Breast epithelium (tissue), 4 donors: ENCODE results near the gene AGBL1. TPM values are rescaled to one million over a fixed set of nuclear protein-coding genes. Genes with fewer than 3 reads are reported as not detected.

Experiments used
- DNase-seq, 2 donors: peaks; one replicate each; pipeline ENCODE4 v3.0.0-alpha.2; 2019; ENCODE audit warnings: low spot score in 2 of 2
- H3K27ac ChIP-seq, 2 donors: fragments of 200-600 bp; sonication (generic) in 1 of 2; one replicate each; pipeline ENCODE4 v1.5.1; 2016 to 2019; ENCODE audit warnings: mild to moderate bottlenecking in 1 of 2
- H3K27me3 ChIP-seq, 2 donors: fragments of 200-600 bp; sonication (generic) in 1 of 2; one replicate each; pipeline versions ENCODE4 v1.5.1 to v1.6.0; 2017 to 2019; ENCODE audit warnings: control low read depth in 1 of 2, mild to moderate bottlenecking in 1 of 2
- H3K36me3 ChIP-seq: fragments of 200-600 bp; one replicate; pipeline ENCODE4 v1.5.1; 2019
- H3K4me1 ChIP-seq, 2 donors: fragments of 200-600 bp; sonication (generic); one replicate each; pipeline ENCODE4 v1.5.1; 2016 to 2019; ENCODE audit warnings: control low read depth in 1 of 2
- H3K4me3 ChIP-seq, 3 donors: fragments of 200-600 bp; sonication (generic); 1 replicate in 2 of 3; 2 replicates in 1 of 3; pipeline ENCODE4 v1.5.1; 2016 to 2019; ENCODE audit warnings: mild to moderate bottlenecking in 3 of 3, moderate library complexity in 2 of 3
- H3K9me3 ChIP-seq, 2 donors: fragments of 200-600 bp; sonication (generic) in 1 of 2; one replicate each; pipeline ENCODE4 v1.5.1; 2016 to 2019; ENCODE audit warnings: control low read depth in 1 of 2
- POLR2A ChIP-seq: fragments of 450-650 bp; IDR thresholded peaks from one replicate; pipeline ENCODE4 v1.6.1; 2016; ENCODE audit warnings: antibody characterized with exemption, mild to moderate bottlenecking, moderate library complexity
- POLR2AphosphoS5 ChIP-seq, 3 donors: sonication (generic); formaldehyde crosslinking; IDR thresholded peaks; one replicate each; pipeline ENCODE4 v1.6.1; 2017; ENCODE audit warnings: antibody characterized with exemption in 3 of 3
- intact Hi-C: fragments of 100-400 bp; cut with DNase I; formaldehyde crosslinking; loops from one replicate; pipeline ENCODE4 v1.15.1; 2023; ENCODE audit warnings: low total_unique reads
- total RNA-seq, 3 donors: library from RNA; depleted of rRNA; stranded (reverse); fragments of >200 nt; gene quantifications; one replicate each; pipeline ENCODE4 v1.1.0, GENCODE V29; 2016
- TF ChIP-seq, protein P1 (sequence below), 3 donors: fragments of 450-650 bp; IDR thresholded peaks; one replicate each; pipeline ENCODE4 v1.5.1; 2016 to 2017; ENCODE audit warnings: antibody characterized with exemption in 3 of 3, mild to moderate bottlenecking in 3 of 3, moderate library complexity in 3 of 3

AGBL1 gene
- total RNA-seq, 3 donors from 2014 or later: not detected

DNA sequence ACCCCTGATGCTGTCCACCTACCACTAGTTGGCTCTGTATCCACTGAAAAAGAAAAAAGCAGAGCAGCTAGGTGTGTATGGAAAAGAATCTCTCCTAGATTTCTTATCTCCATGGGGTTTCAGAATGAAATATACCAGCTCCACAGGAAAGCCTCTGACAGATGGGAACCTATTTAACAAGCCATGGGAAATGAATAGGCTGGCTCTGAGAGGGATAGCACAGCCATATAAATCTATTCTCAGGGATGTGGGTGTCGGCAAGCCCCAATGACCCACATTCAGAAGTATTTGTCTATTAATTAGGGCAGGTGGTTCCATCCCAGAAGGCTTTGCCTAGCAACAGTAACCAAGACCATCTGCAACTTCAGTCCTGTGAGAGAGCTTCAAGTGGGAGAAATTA is 694.1 kb downstream of the AGBL1 start:
- TF ChIP-seq POLR2AphosphoS5 (IDR thresholded peaks at IDR 0.05) (no peak), POLR2A (no peak)
- TF ChIP-seq, protein P1, sequence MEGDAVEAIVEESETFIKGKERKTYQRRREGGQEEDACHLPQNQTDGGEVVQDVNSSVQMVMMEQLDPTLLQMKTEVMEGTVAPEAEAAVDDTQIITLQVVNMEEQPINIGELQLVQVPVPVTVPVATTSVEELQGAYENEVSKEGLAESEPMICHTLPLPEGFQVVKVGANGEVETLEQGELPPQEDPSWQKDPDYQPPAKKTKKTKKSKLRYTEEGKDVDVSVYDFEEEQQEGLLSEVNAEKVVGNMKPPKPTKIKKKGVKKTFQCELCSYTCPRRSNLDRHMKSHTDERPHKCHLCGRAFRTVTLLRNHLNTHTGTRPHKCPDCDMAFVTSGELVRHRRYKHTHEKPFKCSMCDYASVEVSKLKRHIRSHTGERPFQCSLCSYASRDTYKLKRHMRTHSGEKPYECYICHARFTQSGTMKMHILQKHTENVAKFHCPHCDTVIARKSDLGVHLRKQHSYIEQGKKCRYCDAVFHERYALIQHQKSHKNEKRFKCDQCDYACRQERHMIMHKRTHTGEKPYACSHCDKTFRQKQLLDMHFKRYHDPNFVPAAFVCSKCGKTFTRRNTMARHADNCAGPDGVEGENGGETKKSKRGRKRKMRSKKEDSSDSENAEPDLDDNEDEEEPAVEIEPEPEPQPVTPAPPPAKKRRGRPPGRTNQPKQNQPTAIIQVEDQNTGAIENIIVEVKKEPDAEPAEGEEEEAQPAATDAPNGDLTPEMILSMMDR (IDR thresholded peaks at IDR 0.05): no peak
- no peaks in the 10 kb centered on the region for H3K36me3 ChIP-seq
- no peaks in the 10 kb centered on the region for H3K27me3 ChIP-seq
- no peak for DNase-seq
- no peak overlapping the region for H3K4me3 ChIP-seq
- H3K27ac ChIP-seq: no peak overlapping the region
- H3K4me1 ChIP-seq: no peaks in the 10 kb centered on the region
- intact Hi-C loops: loop anchor here (5.0 kb wide), 1 partner anchor 1399 kb away; no protein-coding TSS in a partner anchor
- H3K9me3 ChIP-seq: no peaks in the 10 kb centered on the region

DNA sequence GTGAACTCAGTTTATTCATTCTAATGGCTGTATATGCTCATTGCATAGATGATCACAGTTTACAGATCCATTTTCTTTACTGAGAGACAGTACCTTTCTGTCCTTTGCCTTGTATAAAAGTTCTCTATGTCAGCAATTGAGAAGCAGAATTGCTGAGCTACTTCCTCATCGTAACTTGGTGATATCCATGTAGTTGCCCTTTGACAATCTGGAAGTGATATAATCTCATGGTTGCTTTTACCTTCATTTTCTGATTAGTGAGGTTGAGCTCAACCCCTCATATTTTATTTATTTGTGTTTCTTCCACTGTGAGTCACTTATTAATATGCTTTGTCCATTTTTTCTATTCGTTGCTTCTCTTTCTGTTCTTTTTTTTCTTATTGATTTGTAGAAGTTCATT is 696.5 kb downstream of the AGBL1 start:
- no peaks in the 10 kb centered on the region for H3K4me1 ChIP-seq
- intact Hi-C loops: no loop called here
- no peak overlapping the region for H3K4me3 ChIP-seq
- H3K27ac ChIP-seq: no peak overlapping the region
- DNase-seq: no peak
- no peaks in the 10 kb centered on the region for H3K27me3 ChIP-seq
- H3K9me3 ChIP-seq: no peaks in the 10 kb centered on the region
- no peak for TF ChIP-seq POLR2A
- TF ChIP-seq, protein P1 (IDR thresholded peaks at IDR 0.05): no peak
- TF ChIP-seq POLR2AphosphoS5 (IDR thresholded peaks at IDR 0.05): no peak
- H3K36me3 ChIP-seq: no peaks in the 10 kb centered on the region

DNA sequence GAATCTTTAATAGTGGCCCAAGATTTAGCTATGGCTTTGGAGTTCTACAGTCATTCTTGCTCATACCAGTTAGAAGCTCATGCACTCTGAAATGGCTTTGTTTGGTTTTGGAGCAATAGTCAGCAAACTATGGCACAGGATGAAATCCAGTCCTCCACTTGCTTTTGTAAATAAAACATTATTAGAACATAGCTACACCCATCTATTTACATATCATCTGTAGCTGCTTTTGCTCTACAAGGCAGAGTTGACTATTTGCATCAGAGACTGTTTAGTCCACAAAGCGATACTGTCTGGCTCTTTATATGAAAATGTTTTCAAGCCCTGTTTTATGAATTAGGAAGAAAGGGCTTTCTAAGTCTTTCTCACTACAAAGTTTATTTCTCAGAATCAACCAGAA is 716.9 kb downstream of the AGBL1 start:
- H3K9me3 ChIP-seq: no peaks in the 10 kb centered on the region
- no peaks in the 10 kb centered on the region for H3K36me3 ChIP-seq
- intact Hi-C loops: no loop called here
- no peaks in the 10 kb centered on the region for H3K27me3 ChIP-seq
- TF ChIP-seq, protein P1 (IDR thresholded peaks at IDR 0.05): no peak
- no peak overlapping the region for H3K27ac ChIP-seq
- H3K4me3 ChIP-seq: no peak overlapping the region
- no peak for DNase-seq
- H3K4me1 ChIP-seq: no peaks in the 10 kb centered on the region

DNA sequence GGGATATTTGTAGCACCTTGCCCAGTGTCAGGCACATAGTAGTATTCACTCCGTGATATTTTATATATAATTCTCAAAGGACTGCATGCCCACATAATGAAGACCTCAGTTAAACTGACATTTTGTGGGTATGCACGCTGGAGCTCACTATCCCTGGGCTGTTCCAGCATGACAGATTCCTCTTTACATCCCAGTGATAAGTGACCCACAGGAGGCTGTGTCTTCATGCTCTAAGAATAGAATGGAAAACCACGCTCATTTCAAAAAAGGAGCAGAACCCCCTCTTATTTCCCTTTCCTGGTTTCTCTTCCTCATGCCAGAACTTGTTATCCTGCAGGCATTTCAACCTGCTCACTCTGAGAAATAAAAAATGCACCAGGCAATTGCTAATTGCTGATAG is 717.5 kb downstream of the AGBL1 start:
- Histone ChIP-seq H3K9me3 (no peaks in the 10 kb centered on the region), H3K27ac (no peak overlapping the region), H3K36me3 (no peaks in the 10 kb centered on the region), H3K4me1 (no peaks in the 10 kb centered on the region), H3K4me3 (no peak overlapping the region), H3K27me3 (no peaks in the 10 kb centered on the region)
- TF ChIP-seq POLR2AphosphoS5 (IDR thresholded peaks at IDR 0.05) (no peak), POLR2A (no peak)
- TF ChIP-seq, protein P1 (IDR thresholded peaks at IDR 0.05): no peak
- DNase-seq: no peak
- intact Hi-C loops: no loop called here

DNA sequence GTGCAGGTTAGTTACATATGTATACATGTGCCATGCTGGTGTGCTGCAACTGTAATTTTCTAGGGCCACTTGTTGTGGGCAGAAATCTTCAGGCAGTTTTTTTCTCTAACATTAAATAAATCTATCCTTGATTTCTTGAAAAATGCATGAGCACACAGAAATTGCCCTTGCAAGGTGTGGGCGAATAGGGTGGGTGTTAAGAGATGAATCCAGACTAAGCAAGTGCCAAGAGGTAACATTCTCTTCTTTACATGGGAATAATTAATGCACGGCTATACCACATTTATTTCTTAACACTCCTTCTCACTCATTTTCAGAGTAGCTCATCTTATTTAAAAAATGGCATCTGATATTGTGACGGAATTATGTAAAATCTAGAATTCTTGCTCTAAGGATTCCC is 719.6 kb downstream of the AGBL1 start:
- DNase-seq: no peak
- Histone ChIP-seq H3K4me1 (no peaks in the 10 kb centered on the region), H3K4me3 (no peak overlapping the region), H3K36me3 (no peaks in the 10 kb centered on the region), H3K27ac (no peak overlapping the region), H3K9me3 (no peaks in the 10 kb centered on the region), H3K27me3 (no peaks in the 10 kb centered on the region)
- TF ChIP-seq POLR2A (no peak), POLR2AphosphoS5 (IDR thresholded peaks at IDR 0.05) (no peak)
- TF ChIP-seq, protein P1 (IDR thresholded peaks at IDR 0.05): no peak
- intact Hi-C loops: no loop called here
